Effector memory CD4-positive, alpha-beta T cell (primary cell): ENCODE results near the gene RAB31.

Experiments
- DNase-seq, 3 donors: peaks; one replicate each; pipeline ENCODE4 v3.0.0-alpha.2; 2020
- H3K27ac ChIP-seq: 2 replicates; pipeline ENCODE4 v1.7.0; 2013; ENCODE audit warnings: mild to moderate bottlenecking, low read length, moderate library complexity; ENCODE audit not compliant: insufficient read depth, poor library complexity, severe bottlenecking
- H3K27me3 ChIP-seq: replicated peaks from 2 replicates; pipeline ENCODE4 v1.7.0; 2013; ENCODE audit warnings: mild to moderate bottlenecking, low read length; ENCODE audit not compliant: insufficient read depth, control insufficient read depth, poor library complexity, severe bottlenecking
- H3K36me3 ChIP-seq: 2 replicates; pipeline ENCODE4 v1.7.0; 2013; ENCODE audit warnings: mild to moderate bottlenecking, low read length, moderate library complexity; ENCODE audit not compliant: control insufficient read depth, insufficient read depth
- H3K4me1 ChIP-seq: 2 replicates; pipeline ENCODE4 v1.7.0; 2013; ENCODE audit warnings: low read length, mild to moderate bottlenecking; ENCODE audit not compliant: control insufficient read depth, insufficient read depth, poor library complexity, severe bottlenecking
- H3K4me3 ChIP-seq: 2 replicates; pipeline ENCODE4 v1.7.0; 2013; ENCODE audit warnings: low read length, low read depth, mild to moderate bottlenecking; ENCODE audit not compliant: insufficient read depth, poor library complexity, severe bottlenecking
- H3K9me3 ChIP-seq: 2 replicates; pipeline ENCODE4 v1.7.0; 2013; ENCODE audit warnings: mild to moderate bottlenecking, low read length, moderate library complexity; ENCODE audit not compliant: control insufficient read depth

The RAB31 gene

GRCh38 chr18:9831723-9832199 lies 123.7 kb downstream of the RAB31 start:
- H3K4me1 ChIP-seq = no peaks in the 10 kb centered on the region
- no peak overlapping the region for H3K27ac ChIP-seq
- H3K9me3 ChIP-seq = no peaks in the 10 kb centered on the region
- no peaks in the 10 kb centered on the region for H3K36me3 ChIP-seq
- no peak overlapping the region for H3K4me3 ChIP-seq
- peaks cover 3% of the 10 kb centered on the region for H3K27me3 ChIP-seq
- DNase-seq = no peak

- Histone ChIP-seq H3K4me1 (no peaks in the 10 kb centered on the region), H3K9me3 (no peaks in the 10 kb centered on the region), H3K27me3 (no peaks in the 10 kb centered on the region), H3K4me3 (no peak overlapping the region), H3K36me3 (no peaks in the 10 kb centered on the region), H3K27ac (no peak overlapping the region)
- DNase-seq = no peak
Measured at GRCh38 chr18:9832871-9833270, 124.8 kb downstream of the RAB31 start.

DNA sequence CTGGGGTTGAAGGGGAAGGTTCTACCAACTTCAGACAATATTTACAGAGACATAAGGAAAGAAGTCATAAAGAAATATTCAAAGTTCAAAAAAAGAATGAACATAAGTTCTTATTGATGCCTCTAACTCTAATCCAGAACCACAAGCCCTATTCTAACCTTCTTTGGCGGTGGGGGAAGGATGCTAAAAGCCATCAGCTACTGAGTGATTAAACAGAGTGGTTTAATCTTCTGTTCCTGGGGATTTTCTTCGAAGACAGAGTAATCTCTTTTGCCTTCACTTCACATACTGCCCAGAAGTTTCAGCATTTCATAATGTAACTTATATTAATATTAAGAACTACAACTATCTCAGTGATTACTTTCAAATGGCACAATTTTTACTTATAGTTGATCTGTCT lies 126.5 kb downstream of the RAB31 start:
- H3K4me3 ChIP-seq = no peak overlapping the region
- no peaks in the 10 kb centered on the region for H3K27me3 ChIP-seq
- no peak overlapping the region for H3K27ac ChIP-seq
- no peaks in the 10 kb centered on the region for H3K4me1 ChIP-seq
- H3K36me3 ChIP-seq = no peaks in the 10 kb centered on the region
- no peak for DNase-seq
- H3K9me3 ChIP-seq = no peaks in the 10 kb centered on the region

- no peaks in the 10 kb centered on the region for H3K9me3 ChIP-seq
- H3K36me3 ChIP-seq = no peaks in the 10 kb centered on the region
- H3K27ac ChIP-seq = no peak overlapping the region
- DNase-seq = no peak
- H3K27me3 ChIP-seq = no peaks in the 10 kb centered on the region
- H3K4me3 ChIP-seq = no peak overlapping the region
- no peaks in the 10 kb centered on the region for H3K4me1 ChIP-seq
Measured at GRCh38 chr18:9835113-9835755, 127.1 kb downstream of the RAB31 start.

- H3K4me1 ChIP-seq = no peaks in the 10 kb centered on the region
- no peak overlapping the region for H3K27ac ChIP-seq
- no peaks in the 10 kb centered on the region for H3K27me3 ChIP-seq
- no peaks in the 10 kb centered on the region for H3K36me3 ChIP-seq
- DNase-seq = no peak
- H3K9me3 ChIP-seq = no peaks in the 10 kb centered on the region
- no peak overlapping the region for H3K4me3 ChIP-seq
Measured at GRCh38 chr18:9835825-9836224, 127.7 kb downstream of the RAB31 start.

DNA sequence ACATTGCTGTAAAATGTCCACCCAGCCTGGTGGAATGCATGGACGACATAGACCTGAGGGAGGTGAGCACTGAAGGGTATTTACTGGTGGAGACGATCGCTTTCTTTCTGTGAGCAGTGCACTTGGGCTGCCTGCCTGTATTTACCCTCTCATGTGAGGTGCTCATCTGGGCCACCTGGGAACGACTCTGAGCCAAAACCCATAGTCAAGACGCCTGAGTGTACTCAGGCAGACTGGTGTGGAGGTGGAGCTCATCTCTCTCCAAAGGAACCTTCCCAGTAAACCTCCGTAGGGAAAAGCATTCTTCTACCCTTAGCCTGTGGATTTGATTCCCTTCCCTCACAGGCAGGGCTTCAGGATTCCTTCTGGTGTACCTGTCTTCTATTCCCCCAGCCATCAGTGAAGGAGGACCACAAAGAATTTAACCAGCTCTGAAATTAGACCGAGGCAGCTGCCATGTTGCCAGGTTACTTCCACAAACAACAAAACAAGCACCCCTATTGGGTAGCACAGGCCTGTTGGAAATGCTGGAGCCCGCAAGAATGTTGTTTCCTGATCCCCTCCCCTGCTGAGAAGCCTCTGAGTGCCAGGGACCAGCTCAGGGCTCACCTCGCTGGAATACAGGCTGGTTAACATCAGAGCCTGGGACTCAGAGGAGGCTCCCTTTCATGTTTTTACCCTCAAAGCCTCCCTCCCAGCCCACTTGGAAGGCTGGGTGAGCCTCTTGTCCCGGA lies 130.2 kb downstream of the RAB31 start:
- Histone ChIP-seq H3K36me3 (no peaks in the 10 kb centered on the region), H3K27ac (no peak overlapping the region), H3K4me1 (no peaks in the 10 kb centered on the region), H3K9me3 (no peaks in the 10 kb centered on the region), H3K27me3 (no peaks in the 10 kb centered on the region), H3K4me3 (no peak overlapping the region)
- DNase-seq = no peak

DNA sequence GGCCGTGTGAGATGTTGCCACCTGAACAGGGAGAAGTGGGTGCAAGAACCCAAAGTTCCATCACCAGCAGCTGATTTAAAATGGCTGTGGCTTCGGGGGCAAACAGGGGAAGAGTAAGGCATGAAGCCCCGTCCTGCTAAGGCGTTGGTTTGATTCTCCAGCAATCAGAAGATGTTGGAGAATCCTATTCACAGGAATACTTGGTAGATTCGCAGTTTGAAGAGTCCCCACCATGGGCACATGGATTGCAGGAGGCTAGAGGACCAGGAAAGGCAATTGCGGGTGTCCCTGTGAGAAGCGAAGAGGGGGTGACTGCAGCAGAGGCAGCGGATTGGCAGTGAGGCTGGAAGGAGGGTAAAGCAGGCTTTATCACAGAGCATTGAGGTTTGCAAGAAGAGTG lies 131.1 kb downstream of the RAB31 start:
- no peak for DNase-seq
- Histone ChIP-seq H3K36me3 (no peaks in the 10 kb centered on the region), H3K4me1 (no peaks in the 10 kb centered on the region), H3K4me3 (no peak overlapping the region), H3K27me3 (no peaks in the 10 kb centered on the region), H3K27ac (no peak overlapping the region), H3K9me3 (no peaks in the 10 kb centered on the region)

- Histone ChIP-seq H3K4me3 (no peak overlapping the region), H3K4me1 (no peaks in the 10 kb centered on the region), H3K36me3 (no peaks in the 10 kb centered on the region), H3K9me3 (no peaks in the 10 kb centered on the region), H3K27ac (no peak overlapping the region), H3K27me3 (no peaks in the 10 kb centered on the region)
- no peak for DNase-seq
Measured at GRCh38 chr18:9839853-9840252, 131.8 kb downstream of the RAB31 start.

DNA sequence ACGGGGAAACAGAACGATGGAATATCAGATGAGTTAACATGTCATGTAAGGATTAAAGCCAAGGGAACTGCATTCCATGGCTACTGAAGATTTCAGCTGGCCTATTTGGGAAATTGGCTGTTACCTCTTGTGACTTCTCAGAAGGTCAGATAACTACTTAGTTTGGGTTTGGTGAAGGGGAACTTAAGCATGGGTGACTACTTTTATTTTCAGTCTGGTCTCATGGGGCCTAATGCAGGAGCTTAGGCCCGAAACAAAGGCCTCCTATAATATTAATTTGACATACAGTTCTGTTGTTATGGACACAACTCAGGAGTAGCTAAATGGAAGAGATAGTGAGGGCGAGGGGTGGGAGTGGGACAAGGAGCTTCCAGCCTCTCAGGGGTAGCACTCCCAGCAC lies 133.7 kb downstream of the RAB31 start:
- Histone ChIP-seq H3K27me3 (peaks cover 3% of the 10 kb centered on the region), H3K4me3 (no peak overlapping the region), H3K27ac (no peak overlapping the region), H3K9me3 (no peaks in the 10 kb centered on the region), H3K36me3 (no peaks in the 10 kb centered on the region), H3K4me1 (no peaks in the 10 kb centered on the region)
- no peak for DNase-seq

- Histone ChIP-seq H3K4me3 (no peak overlapping the region), H3K9me3 (no peaks in the 10 kb centered on the region), H3K27ac (no peak overlapping the region), H3K4me1 (no peaks in the 10 kb centered on the region), H3K27me3 (peaks cover 3% of the 10 kb centered on the region), H3K36me3 (no peaks in the 10 kb centered on the region)
- DNase-seq = no peak
Measured at GRCh38 chr18:9842448-9842847, 134.3 kb downstream of the RAB31 start.
